ENCODE results near the gene MROH2A.

Gene MROH2A

DNA sequence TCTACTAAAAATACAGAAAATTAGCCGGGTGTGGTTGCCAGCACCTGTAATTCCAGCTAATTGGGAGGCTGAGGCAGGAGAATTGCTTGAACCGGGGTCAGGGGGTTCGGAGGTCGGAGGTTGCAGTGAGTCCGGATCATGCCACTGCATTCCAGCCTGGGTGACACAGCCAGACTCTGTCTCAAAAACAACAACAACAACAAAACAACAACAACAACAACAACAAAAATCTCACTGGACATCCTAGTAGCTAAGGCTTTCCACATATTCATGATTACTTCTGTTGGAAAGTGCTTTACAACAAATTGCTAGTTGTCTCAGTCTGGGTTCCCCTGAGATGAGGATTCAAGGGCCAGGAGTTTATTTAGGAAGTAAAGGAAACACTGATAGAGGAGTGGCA is 4.3 kb upstream of the MROH2A start:
- DNase-seq (ENCODE audit: low read depth in 1 of 2, low spot score in 1 of 2), result no peak
- in situ Hi-C loops (cut with HindIII; ENCODE audit: low pct_unique_long_range_greater_than_20kb, low sequenced_read_pairs), result no loop called here
- no peak for TF ChIP-seq JUND (IDR thresholded peaks at IDR 0.05; ENCODE audit: low read depth)

DNA sequence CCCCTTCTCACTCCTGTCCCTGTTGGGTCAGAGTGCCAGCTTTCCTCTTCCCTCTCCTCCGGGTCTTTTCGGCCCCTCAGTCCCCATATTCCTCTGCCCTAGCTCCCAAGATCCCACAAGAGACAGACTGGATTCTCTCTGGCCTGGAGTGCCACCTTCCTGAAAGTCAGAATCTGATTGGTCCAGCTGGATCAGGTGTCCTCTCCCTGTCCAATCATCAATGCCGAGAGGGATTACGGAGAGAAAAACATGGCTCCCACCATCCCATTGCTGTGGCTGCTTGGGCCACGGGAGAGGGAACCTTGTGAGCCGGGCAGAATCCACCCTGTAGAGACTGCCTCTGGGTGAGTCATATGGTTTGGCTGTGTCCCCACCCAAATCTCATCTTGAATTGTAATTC is 2.7 kb upstream of the MROH2A start:
- in situ Hi-C loops (cut with HindIII; ENCODE audit: low pct_unique_long_range_greater_than_20kb, low sequenced_read_pairs), result no loop called here
- DNase-seq (ENCODE audit: low read depth in 1 of 2, low spot score in 1 of 2), result no peak
- TF ChIP-seq JUND (IDR thresholded peaks at IDR 0.05; ENCODE audit: low read depth), result no peak

DNA sequence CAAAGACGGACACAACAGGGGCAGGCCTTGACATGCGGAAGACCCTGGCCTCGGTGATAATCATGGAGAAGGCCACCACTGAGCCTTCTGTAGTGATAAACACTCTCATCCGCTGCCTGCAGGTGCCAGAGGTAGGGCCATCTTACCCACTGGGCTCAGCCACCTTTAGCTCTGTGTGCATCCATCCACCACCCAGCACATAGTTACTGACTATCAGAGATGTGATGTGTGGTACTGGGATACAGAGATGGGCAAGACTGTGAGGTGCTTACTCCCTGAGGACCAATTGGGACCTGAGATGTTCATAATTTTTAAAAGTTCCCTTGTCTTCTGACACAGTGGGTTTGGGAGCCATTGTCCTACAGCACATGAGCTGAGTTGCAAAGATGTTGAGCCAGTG is 1.6 kb downstream of the MROH2A start:
- DNase-seq (ENCODE audit: low read depth in 1 of 2, low spot score in 1 of 2), result no peak
- in situ Hi-C loops (cut with HindIII; ENCODE audit: low pct_unique_long_range_greater_than_20kb, low sequenced_read_pairs), result no loop called here
- TF ChIP-seq JUND (IDR thresholded peaks at IDR 0.05; ENCODE audit: low read depth), result no peak

DNA sequence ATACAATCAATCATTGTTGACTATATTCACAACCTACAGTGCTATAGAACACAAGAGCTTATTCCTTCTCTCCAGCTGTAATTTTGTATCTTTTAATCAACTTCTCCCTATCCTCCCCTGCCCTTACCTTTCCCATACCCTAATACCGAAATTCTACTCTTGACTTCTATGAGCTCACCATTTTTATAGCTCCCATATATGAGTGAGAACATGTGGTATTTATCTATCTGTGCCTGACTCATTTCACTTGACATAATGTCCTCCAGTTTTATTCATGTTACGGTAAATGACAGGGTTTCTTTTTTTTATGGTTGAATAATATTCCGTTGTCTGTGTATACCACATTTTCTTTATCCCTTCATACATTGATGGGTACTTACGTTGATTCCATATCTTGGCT is 2.6 kb downstream of the MROH2A start:
- no peak for TF ChIP-seq JUND (IDR thresholded peaks at IDR 0.05; ENCODE audit: low read depth)
- no peak for DNase-seq (ENCODE audit: low read depth in 1 of 2, low spot score in 1 of 2)
- in situ Hi-C loops (cut with HindIII; ENCODE audit: low pct_unique_long_range_greater_than_20kb, low sequenced_read_pairs), result no loop called here

DNA sequence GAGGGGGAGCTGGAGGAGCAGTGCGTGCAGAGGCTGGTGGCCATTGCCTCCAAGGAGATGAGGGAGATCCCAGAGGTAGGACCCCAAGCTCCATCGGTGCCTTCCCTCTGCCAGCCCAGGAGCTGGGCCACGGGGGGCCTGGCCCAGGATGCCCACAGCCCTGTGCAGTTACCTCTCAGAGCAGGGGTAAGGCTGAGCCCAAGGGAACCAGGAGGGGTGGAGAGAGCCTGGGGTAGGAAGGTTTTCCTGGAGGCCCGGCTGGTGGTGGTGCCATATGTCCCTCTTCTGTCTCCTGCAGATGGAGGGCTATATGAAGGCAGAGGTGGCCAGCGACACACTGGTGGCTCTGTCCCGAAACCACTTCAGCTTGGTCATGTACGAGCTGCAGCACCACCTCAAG is 11.4 kb downstream of the MROH2A start:
- in situ Hi-C loops (cut with HindIII; ENCODE audit: low pct_unique_long_range_greater_than_20kb, low sequenced_read_pairs), result no loop called here
- DNase-seq (ENCODE audit: low read depth in 1 of 2, low spot score in 1 of 2), result no peak
- no peak for TF ChIP-seq JUND (IDR thresholded peaks at IDR 0.05; ENCODE audit: low read depth)

DNA sequence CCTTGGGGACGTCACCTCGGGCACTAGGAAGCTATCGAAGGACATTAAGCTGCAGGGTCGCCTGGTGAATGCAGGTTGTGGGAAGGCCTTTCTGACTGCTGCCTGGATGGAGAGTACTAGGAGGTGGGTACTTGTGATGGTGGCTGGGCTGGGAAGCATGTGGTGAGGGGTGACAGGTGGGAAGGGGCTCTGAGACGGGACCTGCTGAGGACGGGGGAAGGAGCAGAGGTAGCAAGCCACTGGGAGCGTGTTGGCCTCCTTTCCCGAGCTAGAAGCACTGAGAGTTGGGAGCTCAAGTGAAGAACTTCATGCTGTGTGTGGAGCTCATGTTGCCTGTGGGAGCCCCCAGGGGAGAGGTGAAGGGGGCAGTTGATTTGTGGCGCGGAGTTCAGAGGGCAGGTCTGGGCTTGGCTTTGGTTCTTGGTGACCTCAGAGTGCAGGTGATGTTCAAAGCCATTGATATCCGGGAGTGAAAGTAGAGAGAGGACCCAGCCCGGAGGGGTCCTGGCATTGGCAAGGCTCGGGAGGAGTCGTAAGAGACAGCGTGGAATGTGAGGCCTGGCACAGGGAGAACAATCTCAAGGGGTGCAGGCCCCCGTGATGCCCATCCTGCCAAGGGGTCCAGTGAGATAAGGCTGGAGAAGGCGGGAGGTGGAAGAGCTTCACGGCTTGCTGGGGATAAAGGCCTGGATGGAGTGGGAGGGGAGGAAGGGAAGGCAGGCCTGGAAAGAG is 13.2 kb downstream of the MROH2A start:
- no peak for TF ChIP-seq JUND (IDR thresholded peaks at IDR 0.05; ENCODE audit: low read depth)
- no peak for DNase-seq (ENCODE audit: low read depth in 1 of 2, low spot score in 1 of 2)
- in situ Hi-C loops (cut with HindIII; ENCODE audit: low pct_unique_long_range_greater_than_20kb, low sequenced_read_pairs), result no loop called here

DNA sequence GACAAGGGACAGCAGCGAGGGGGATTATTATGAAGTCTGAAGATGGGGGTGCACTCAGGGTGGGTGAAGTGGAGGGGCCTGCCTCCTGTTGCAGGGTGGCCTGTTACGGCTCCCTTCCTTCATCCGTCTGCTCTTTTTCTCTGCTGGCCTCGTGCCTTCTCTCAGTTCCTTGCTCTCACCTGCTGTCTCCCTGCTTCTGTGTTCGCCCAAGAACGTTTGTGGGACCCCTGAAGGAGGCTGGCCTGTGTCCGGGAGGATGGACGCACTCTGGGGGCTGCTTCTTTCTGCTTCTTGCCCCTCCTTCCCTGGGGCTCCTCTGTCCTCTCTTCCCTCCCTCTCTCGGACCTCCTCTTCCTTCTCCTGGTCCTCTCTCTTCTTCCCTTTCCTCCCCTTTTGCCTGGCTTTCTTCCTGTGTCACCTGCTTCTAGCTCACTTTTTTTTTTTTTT is 13.8 kb downstream of the MROH2A start:
- TF ChIP-seq JUND (IDR thresholded peaks at IDR 0.05; ENCODE audit: low read depth), result no peak
- no peak for DNase-seq (ENCODE audit: low read depth in 1 of 2, low spot score in 1 of 2)
- in situ Hi-C loops (cut with HindIII; ENCODE audit: low pct_unique_long_range_greater_than_20kb, low sequenced_read_pairs), result no loop called here

DNA sequence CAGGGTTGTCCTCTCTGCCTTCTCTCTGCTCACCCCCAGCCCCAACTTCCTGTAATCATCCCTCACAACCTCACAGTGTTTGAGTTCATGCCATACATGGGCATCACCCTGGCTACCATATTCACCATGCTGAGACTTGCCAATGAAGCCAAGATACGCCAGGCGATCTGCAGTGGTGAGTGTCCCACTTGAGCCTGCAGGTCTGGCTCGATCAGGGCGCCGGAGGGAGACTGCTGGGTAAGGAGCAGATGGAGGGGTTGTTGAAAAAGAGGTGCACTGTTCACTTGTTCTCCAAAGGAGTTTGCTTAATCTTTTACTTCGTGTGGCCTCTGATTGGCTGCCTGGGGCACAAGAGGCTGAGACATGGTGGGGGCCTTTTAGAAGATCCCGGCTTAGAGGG is 14.6 kb downstream of the MROH2A start:
- no peak for DNase-seq (ENCODE audit: low read depth in 1 of 2, low spot score in 1 of 2)
- in situ Hi-C loops (cut with HindIII; ENCODE audit: low pct_unique_long_range_greater_than_20kb, low sequenced_read_pairs), result no loop called here
- TF ChIP-seq JUND (IDR thresholded peaks at IDR 0.05; ENCODE audit: low read depth), result no peak

DNA sequence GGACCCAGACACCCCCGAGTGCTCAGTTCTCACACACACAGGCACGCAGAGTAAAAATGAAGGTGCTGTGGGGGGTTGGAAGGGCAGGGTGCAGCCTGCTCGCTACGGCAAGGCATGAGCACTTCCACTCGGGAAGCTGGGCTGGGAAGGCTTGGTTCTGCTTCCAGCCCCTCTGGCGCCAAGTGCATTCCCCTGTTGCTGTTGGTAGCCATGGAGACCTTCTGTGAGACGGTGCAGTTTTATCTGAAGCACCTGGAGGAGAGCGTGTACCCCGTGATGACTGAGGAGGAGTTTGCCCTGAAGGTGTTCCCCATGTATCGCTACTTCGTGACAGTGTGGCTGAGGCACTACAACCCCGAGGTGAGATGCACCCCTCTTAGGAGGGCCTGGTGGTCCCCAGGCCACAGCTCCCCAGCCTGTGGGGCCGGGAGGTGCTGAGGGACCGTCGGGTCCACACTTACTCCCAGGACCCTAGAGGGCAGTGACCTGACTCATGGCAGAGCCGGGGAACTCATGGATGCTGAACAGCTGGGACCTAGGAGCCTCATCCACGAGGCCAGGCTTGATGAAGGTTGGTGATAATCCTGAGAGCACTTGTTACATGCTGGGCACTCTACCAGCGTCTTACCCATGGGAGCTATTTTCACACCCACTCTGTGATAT is 15.5 kb downstream of the MROH2A start:
- no peak for TF ChIP-seq JUND (IDR thresholded peaks at IDR 0.05; ENCODE audit: low read depth)
- in situ Hi-C loops (cut with HindIII; ENCODE audit: low pct_unique_long_range_greater_than_20kb, low sequenced_read_pairs), result no loop called here

DNA sequence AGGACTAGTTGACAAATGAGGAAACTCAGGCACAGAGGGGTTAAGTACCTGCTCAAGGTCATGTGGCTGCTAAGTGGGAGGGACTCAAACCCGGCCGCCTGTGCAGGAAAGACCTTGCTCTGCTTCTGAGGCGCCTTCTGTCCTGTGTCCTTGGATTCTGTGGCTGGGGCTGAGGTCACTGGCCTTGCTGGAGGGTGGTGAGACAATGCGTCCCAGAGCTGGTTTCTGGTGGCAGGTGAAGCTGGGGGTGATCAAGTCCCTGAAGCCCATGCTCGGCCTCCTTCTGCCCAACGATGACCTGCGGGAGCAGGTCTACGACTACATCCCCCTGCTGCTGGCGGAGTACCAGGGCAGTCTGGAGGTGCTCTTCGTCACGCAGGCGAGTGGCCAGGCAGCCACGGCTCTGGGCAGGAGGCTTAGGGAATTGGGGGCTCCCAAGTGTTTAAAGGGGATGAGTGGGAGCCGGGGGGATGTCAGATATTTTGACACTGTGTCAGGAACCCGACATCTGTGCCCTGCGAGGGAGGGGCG is 16.1 kb downstream of the MROH2A start:
- no peak for TF ChIP-seq JUND (IDR thresholded peaks at IDR 0.05; ENCODE audit: low read depth)
- DNase-seq (ENCODE audit: low read depth in 1 of 2, low spot score in 1 of 2), result no peak
- in situ Hi-C loops (cut with HindIII; ENCODE audit: low pct_unique_long_range_greater_than_20kb, low sequenced_read_pairs), result no loop called here

More for the DNA sequence above, 15.5 kb downstream of the MROH2A start:
- DNase-seq (ENCODE audit: low read depth in 1 of 2, low spot score in 1 of 2), result no peak

DNA sequence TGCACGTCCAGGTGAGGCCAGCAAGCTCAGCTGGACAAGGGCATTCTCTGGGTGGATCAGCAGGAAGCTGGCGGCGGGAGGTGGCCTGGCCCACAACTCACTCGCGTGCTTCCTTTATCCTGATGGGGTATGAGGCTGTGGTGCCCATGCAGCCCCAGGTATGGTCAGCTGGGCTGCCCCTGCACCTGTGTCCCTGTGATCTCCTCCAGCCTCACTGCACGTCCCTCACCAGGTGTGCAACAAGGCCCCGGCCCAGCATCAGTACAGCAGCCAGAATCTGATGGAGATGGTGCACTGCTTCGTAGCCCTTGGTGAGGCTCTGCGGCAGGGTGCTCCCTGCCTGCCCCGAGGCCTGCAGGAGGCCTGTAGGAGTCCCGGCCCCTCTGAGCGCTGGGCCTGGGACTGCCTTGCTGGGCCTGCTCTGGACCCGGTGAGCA is 17.6 kb downstream of the MROH2A start:
- no peak for TF ChIP-seq JUND (IDR thresholded peaks at IDR 0.05; ENCODE audit: low read depth)
- DNase-seq (ENCODE audit: low read depth in 1 of 2, low spot score in 1 of 2), result no peak
- in situ Hi-C loops (cut with HindIII; ENCODE audit: low pct_unique_long_range_greater_than_20kb, low sequenced_read_pairs), result no loop called here

DNA sequence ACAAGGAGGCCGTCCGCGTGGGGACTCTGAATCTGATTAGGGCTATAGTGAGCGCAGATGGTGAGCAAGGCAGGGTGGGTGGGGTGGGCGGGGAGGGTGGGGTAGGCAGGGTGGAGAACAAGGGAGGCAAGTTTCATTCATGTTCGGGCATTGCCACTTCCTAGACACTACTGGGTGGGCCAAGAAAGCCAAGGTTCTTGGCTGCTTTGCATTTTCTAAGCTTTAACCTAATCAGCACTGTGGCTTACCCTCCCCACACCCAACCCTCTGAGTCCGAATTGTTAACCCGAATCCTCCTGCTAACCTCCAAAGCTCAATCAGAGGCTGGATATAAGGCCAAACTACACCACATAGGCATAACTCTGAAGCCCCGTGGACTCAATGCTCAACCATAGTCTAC is 18.1 kb downstream of the MROH2A start:
- TF ChIP-seq JUND (IDR thresholded peaks at IDR 0.05; ENCODE audit: low read depth), result no peak
- no peak for DNase-seq (ENCODE audit: low read depth in 1 of 2, low spot score in 1 of 2)
- in situ Hi-C loops (cut with HindIII; ENCODE audit: low pct_unique_long_range_greater_than_20kb, low sequenced_read_pairs), result no loop called here

DNA sequence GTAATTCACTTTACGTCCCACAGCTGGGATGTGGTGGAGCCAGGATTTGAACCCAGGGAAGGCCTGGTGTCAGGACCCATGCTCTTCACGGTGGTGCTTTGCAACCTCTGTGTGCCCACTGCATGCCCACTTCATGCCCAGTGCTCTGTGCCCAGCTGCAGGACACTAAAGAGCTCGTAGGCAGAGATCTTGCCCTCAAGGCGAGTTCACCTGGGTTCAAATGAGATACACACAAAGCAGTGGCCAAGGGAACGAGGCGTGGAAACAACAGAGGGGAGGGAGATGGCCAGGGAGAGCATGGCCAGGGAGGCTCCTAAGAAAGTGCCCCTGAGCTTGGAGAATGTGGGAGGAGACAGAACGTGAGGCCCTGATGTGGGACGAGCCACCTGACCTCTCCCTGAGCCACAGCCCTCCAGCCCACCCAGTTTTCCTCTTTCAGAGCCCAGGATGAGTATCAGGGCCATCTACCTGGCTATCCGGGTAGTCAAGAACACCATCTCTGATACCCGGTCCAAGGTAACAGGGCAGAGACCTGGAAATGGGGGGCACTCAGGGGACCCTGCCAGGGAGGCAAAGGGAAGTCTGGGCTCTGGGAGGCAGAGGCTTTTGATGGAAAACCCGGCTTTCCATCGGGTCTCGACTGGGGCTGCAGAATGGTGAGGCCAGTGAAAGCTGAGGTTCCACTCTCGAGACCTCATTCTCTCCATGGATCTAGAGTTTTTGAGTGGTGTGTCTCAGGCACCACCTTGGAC is 20.4 kb downstream of the MROH2A start:
- no peak for TF ChIP-seq JUND (IDR thresholded peaks at IDR 0.05; ENCODE audit: low read depth)
- DNase-seq (ENCODE audit: low read depth in 1 of 2, low spot score in 1 of 2), result no peak
- in situ Hi-C loops (cut with HindIII; ENCODE audit: low pct_unique_long_range_greater_than_20kb, low sequenced_read_pairs), result no loop called here

Measured in T47D (cell line).